ENCODE data around the gene MGMT.

- no peak for TF ChIP-seq CTCF (IDR thresholded peaks at IDR 0.05 in 2 of 3, conservative IDR thresholded peaks at IDR 0.05 in 1 of 3; ENCODE audit: borderline replicate concordance in 1 of 3, insufficient read depth in 1 of 3, low read depth in 2 of 3, low read length in 2 of 3)
- TF ChIP-seq SP1 (IDR thresholded peaks at IDR 0.05; ENCODE audit: low read depth), result no peak
- TF ChIP-seq POLR2AphosphoS5 (IDR thresholded peaks at IDR 0.05; ENCODE audit: low read depth, low read length), result no peak
- TF ChIP-seq EZH2phosphoT487 (IDR thresholded peaks at IDR 0.05; ENCODE audit: borderline replicate concordance), result no peak
- no peak for TF ChIP-seq CEBPB (IDR thresholded peaks at IDR 0.05; ENCODE audit: low read depth)
- TF ChIP-seq ZNF274 (IDR thresholded peaks at IDR 0.05; ENCODE audit: low read depth, low read length), result no peak
- TF ChIP-seq FOSL1 (IDR thresholded peaks at IDR 0.05; ENCODE audit: low read depth), result no peak
- no peak for TF ChIP-seq POLR2A (IDR thresholded peaks at IDR 0.05; ENCODE audit: borderline replicate concordance, extremely low read depth, insufficient read depth, insufficient read length)
- TF ChIP-seq, protein P1, sequence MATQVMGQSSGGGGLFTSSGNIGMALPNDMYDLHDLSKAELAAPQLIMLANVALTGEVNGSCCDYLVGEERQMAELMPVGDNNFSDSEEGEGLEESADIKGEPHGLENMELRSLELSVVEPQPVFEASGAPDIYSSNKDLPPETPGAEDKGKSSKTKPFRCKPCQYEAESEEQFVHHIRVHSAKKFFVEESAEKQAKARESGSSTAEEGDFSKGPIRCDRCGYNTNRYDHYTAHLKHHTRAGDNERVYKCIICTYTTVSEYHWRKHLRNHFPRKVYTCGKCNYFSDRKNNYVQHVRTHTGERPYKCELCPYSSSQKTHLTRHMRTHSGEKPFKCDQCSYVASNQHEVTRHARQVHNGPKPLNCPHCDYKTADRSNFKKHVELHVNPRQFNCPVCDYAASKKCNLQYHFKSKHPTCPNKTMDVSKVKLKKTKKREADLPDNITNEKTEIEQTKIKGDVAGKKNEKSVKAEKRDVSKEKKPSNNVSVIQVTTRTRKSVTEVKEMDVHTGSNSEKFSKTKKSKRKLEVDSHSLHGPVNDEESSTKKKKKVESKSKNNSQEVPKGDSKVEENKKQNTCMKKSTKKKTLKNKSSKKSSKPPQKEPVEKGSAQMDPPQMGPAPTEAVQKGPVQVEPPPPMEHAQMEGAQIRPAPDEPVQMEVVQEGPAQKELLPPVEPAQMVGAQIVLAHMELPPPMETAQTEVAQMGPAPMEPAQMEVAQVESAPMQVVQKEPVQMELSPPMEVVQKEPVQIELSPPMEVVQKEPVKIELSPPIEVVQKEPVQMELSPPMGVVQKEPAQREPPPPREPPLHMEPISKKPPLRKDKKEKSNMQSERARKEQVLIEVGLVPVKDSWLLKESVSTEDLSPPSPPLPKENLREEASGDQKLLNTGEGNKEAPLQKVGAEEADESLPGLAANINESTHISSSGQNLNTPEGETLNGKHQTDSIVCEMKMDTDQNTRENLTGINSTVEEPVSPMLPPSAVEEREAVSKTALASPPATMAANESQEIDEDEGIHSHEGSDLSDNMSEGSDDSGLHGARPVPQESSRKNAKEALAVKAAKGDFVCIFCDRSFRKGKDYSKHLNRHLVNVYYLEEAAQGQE (IDR thresholded peaks at IDR 0.05; ENCODE audit: low read depth), result no peak
These were observed 16.5 kb downstream of the MGMT start for GRCh38 chr10:129483430-129484010.
